ENCODE measurements around the gene ADIG. TPM values are rescaled to one million over a fixed set of nuclear protein-coding genes. Genes with fewer than 3 reads are reported as not detected.

Gene ADIG
- total and polyA plus RNA-seq, 2 of the 8 experiments (the other 6 are each of a cell fraction or from before 2014, with no cell fraction given): not detected

DNA sequence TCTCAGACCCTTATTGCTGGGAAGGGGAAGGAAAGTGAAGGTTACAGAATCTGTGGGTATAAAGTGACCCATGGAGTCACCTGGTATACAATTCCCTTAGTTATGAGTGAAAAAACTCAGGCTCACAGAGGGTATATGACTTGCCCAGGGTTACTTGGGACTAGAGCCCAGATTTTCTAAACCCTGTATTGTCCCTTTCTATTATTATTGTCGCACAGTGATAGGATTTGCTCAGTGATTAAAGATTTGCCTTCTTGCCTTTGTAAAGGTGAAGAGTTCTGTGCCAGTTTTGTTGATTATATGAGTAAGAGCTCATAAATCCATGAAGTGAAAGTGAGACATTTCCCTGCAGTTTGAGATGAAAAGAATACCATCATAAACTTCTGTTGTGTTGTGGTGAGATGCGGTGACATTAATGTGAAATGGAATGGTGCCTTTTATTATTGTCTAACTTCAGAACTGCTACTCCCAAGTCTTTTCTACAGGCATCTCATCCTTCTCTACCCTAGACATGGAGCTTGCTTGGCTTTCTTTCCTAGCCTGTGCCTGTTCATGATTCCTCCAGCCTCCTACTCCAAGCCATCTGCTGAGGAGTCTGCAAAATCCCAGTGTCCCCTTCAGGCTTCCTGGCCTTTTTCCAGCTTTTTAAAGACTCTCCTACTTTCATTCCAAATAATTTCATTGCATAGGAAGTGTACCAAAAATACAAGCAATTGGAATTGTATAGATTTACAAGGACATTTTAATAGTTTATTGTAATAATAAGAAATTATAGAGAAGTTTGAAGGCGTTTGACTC is 33.5 kb upstream of the ADIG start:
- Histone ChIP-seq H3K9ac (replicated peaks in 1 of 4; ENCODE audit: extremely low read depth in 1 of 4, low read depth in 3 of 4, low read length in 3 of 4) (peak overlapping the region in 1 of 4 experiments; percentile 34; a peak in 1 of 7 replicates), H4K91ac (replicated peaks; ENCODE audit: insufficient read length, low read length) (no peak overlapping the region), H3K4me2 (ENCODE audit: insufficient read depth in 1 of 2, low read depth in 2 of 2, low read length in 2 of 2) (no peak overlapping the region), H3K4ac (replicated peaks; ENCODE audit: insufficient read length, low read depth, low read length) (no peak overlapping the region), H4K20me1 (replicated peaks in 1 of 2; ENCODE audit: control insufficient read depth in 1 of 2, insufficient read depth in 2 of 2, low read length in 2 of 2) (no peaks in the 10 kb centered on the region), H3K14ac (ENCODE audit: insufficient read length) (no peak overlapping the region), H2BK5ac (ENCODE audit: low read depth, low read length) (no peak overlapping the region), H3K79me2 (ENCODE audit: control insufficient read depth in 1 of 2, insufficient read depth in 2 of 2, low read length in 2 of 2) (no peaks in the 10 kb centered on the region), H3K9me3 (ENCODE audit: insufficient read depth in 2 of 2, low read depth in 1 of 2, low read length in 1 of 2) (no peaks in the 10 kb centered on the region), H2BK15ac (ENCODE audit: low read length) (no peak overlapping the region), H2AFZ (ENCODE audit: low read length) (no peak overlapping the region), H2BK12ac (ENCODE audit: low read depth, low read length) (no peak overlapping the region), H3K79me1 (ENCODE audit: low read depth, low read length) (no peaks in the 10 kb centered on the region), H3K23me2 (ENCODE audit: low read depth, low read length) (no peaks in the 10 kb centered on the region), H2AK5ac (ENCODE audit: low read depth, low read length) (no peak overlapping the region), H3K4me1 (replicated peaks in 1 of 4; ENCODE audit: control insufficient read depth in 3 of 4, insufficient read depth in 4 of 4, low read length in 3 of 4) (no peaks in the 10 kb centered on the region), H3K4me3 (ENCODE audit: extremely low read depth in 1 of 4, insufficient read depth in 2 of 4, low read depth in 3 of 4, low read length in 4 of 4) (no peak overlapping the region), H4K5ac (ENCODE audit: insufficient read length, low read depth, low read length) (no peak overlapping the region), H3K56ac (replicated peaks; ENCODE audit: insufficient read length, low read depth, low read length) (no peak overlapping the region), H3K23ac (ENCODE audit: insufficient read length) (no peak overlapping the region), H2BK120ac (replicated peaks; ENCODE audit: low read depth, low read length) (no peak overlapping the region), H3K27me3 (replicated peaks in 1 of 4; ENCODE audit: control insufficient read depth in 3 of 4, extremely low read depth in 1 of 4, insufficient read depth in 3 of 4, low read length in 3 of 4) (no peaks in the 10 kb centered on the region), H3K27ac (ENCODE audit: low read depth, low read length) (no peak overlapping the region), H3K18ac (ENCODE audit: extremely low read depth, low read length) (no peak overlapping the region), H4K8ac (ENCODE audit: extremely low read depth, insufficient read depth, low read length) (no peak overlapping the region), H3K36me3 (ENCODE audit: control insufficient read depth in 2 of 4, insufficient read depth in 4 of 4, low read length in 3 of 4) (peaks cover 9 to 59% (median 42%) of the 10 kb centered on the region in 4 experiments; a peak in 7 of 8 replicates), H2BK20ac (ENCODE audit: low read length) (no peak overlapping the region)
- WGBS, 2 experiments (ENCODE audit: extremely low coverage in 1 of 2, insufficient coverage in 1 of 2, insufficient read length in 1 of 2, insufficient replicate concordance in 2 of 2, low coverage in 1 of 2, low lambda C conversion rate in 2 of 2, missing lambda C conversion rate in 1 of 2): 92% methylated on average over 3 of the region's 3 CpGs; no CpG with 5 or more reads in 1 of the 2 experiments
- POLR2A ChIA-PET (ENCODE audit: partially characterized antibody): interaction anchor here (0.6 kb wide), 1 partner anchor 19 kb away, joined by 3 read pairs; no protein-coding TSS in a partner anchor
- FAIRE-seq: no peak
- no peak for DNase-seq (ENCODE audit: low read depth in 1 of 2, low spot score in 2 of 2)
- CTCF ChIA-PET (ENCODE audit: partially characterized antibody): interaction anchor here (0.8 kb wide), 1 partner anchor 83 kb away, joined by 3 read pairs; no protein-coding TSS in a partner anchor
- TF ChIP-seq ASH2L (IDR thresholded peaks at IDR 0.05; ENCODE audit: low read length): no peak
- TF ChIP-seq, protein P1, sequence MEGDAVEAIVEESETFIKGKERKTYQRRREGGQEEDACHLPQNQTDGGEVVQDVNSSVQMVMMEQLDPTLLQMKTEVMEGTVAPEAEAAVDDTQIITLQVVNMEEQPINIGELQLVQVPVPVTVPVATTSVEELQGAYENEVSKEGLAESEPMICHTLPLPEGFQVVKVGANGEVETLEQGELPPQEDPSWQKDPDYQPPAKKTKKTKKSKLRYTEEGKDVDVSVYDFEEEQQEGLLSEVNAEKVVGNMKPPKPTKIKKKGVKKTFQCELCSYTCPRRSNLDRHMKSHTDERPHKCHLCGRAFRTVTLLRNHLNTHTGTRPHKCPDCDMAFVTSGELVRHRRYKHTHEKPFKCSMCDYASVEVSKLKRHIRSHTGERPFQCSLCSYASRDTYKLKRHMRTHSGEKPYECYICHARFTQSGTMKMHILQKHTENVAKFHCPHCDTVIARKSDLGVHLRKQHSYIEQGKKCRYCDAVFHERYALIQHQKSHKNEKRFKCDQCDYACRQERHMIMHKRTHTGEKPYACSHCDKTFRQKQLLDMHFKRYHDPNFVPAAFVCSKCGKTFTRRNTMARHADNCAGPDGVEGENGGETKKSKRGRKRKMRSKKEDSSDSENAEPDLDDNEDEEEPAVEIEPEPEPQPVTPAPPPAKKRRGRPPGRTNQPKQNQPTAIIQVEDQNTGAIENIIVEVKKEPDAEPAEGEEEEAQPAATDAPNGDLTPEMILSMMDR (IDR thresholded peaks at IDR 0.05; ENCODE audit: control extremely low read depth in 1 of 3, insufficient read depth in 1 of 3, low read depth in 1 of 3, low read length in 3 of 3): no peak
- no peak for TF ChIP-seq JUND (IDR thresholded peaks at IDR 0.05; ENCODE audit: low read length)
- no peak for TF ChIP-seq RNF2 (IDR thresholded peaks at IDR 0.05; ENCODE audit: borderline replicate concordance, low read depth, low read length, missing control alignments, poor library complexity, severe bottlenecking)
- TF ChIP-seq MAFK (IDR thresholded peaks at IDR 0.05; ENCODE audit: low read depth, low read length): no peak
- TF ChIP-seq HDAC6 (IDR thresholded peaks at IDR 0.05; ENCODE audit: low read depth, low read length): no peak
- TF ChIP-seq ZNF274 (IDR thresholded peaks at IDR 0.05; ENCODE audit: borderline replicate concordance, extremely low read depth, low read length): no peak
- no peak for TF ChIP-seq JUN (IDR thresholded peaks at IDR 0.05; ENCODE audit: low read depth, low read length)
- TF ChIP-seq RXRA (IDR thresholded peaks at IDR 0.05; ENCODE audit: insufficient read depth, low read depth, low read length): no peak
